ENCODE data around the gene PPOX. TPM values are rescaled to one million over a fixed set of nuclear protein-coding genes. Genes with fewer than 3 reads are reported as not detected.
A peak's percentile ranks its signal among the peaks of the same experiment; 100 is the strongest.

Gene PPOX
- 10 to 100 TPM; 18.2 to 30.1 (median 21.9) TPM for polyA plus RNA-seq

DNA sequence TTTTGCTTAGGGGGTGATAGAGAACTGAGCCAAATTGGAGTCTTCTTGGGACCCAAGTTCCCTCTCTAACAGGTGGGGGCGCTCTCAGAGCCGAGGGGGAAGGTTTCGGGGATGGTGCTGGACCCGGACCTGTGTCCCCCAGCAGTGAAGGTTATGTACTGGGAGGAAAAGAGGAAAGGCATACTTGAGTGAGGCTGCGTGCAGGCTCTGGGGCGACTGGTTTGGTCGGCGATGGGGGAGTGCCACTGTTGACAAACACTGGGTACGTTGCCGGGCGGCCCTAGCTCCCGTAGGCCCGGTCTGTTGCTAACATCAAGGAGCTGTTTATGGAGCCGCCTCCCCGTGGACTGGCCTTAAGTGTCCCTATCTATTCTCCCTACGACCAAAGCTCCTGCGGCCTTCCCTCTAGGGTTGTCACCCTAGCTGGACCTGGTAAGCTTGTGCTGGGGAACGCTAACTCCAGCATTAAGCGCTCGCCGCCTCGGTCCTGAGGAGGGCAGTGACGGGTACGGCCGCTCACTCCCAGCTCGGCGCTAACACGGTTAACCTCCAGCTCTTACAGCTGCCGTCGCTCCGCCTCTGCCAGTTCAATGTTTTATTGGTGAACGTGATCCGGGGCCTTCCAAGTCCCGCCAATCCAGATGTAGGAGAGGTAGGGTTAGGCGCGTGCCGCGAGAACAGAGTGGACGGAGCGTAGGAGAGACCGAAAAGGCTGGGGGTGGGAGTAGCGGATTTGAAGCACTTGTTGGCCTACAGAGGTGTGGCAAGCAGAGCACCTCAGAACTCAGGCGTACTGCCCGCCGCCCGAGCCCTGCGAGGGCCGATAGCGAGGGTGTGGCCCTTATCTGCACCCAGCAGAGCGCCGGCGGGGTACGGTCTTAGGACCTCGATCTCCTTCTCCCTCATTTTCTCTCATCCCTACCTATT lies at the start of gene PPOX:
PPOX (plus strand) TSS at position 685 of the 927 bp plus-strand sequence. CDS start 422 bp downstream, outside the sequence.
- peaks cover 2 to 18% (median 4%) of the 10 kb centered on the region in 3 donors for H3K36me3 Mint-ChIP-seq
- DNase-seq = peak; percentile 94 to 95 (median 94)
- peak within 1 kb of the TSS; percentile 89 to 96 (median 93) for H3K4me3 Mint-ChIP-seq
- H3K27ac Mint-ChIP-seq = peak within 1 kb of the TSS; percentile 95 to 99 (median 98)
- peaks cover 0 to 12% (median 8%) of the 10 kb centered on the region in 3 donors for H3K27me3 Mint-ChIP-seq (ENCODE audit: low read depth in 3 of 3)
- peaks cover 49 to 66% of the 10 kb centered on the region in 2 donors for H3K4me1 Mint-ChIP-seq
- no peaks in the 10 kb centered on the region for H3K9me3 Mint-ChIP-seq

DNA sequence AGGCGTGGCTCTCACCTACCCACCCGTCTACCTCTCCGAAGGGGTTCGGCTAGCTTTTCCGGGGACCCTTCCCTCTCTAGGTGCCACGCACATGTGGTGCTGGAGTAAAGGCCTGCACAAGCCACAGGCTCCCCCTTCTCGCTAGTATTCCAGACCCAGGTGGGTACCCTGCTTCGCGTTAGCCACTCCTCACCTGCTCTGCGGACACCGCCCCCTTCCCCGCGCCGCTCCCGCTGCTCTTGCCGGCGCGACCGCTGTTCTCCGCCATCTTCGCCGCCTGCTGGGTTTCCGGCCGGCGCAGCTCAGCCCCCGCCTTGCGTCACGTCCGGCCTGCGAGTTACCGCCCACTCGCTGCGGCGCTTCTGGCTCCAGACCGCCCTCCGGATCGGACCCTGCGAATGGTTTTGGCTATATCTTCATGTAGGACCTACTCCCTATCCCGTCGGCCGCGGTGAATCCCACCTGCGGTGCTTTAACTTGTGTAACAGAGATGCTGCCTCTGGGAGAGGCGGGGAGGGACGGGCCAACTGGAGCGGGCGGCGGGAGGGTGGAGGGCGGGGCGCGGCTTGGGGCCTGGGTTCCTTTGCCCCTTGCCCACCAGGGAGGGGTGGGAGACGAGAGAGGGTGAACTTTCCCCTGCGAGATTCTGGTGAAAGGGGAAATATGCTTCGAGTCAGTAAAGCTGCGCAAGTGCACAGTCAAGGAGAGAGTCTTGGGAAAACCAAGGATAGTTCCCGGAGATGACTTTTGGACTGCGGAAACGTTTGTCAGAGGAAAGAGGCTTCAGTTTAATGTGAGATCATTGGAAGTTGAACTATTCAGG lies 48.3 kb upstream of the PPOX start, which contains the start of the genes NIT1 and PFDN2:
NIT1 (plus strand) TSS at position 347 of the 823 bp plus-strand sequence; CDS start at position 419, 72 bp downstream.
PFDN2 (minus strand) TSS at position 279 of the 823 bp plus-strand sequence; CDS start at position 268, 11 bp downstream.
- Mint-ChIP-seq H3K36me3 (peaks cover 0 to 17% (median 9%) of the 10 kb centered on the region in 3 donors), H3K27me3 (ENCODE audit: low read depth in 3 of 3) (peaks cover 0 to 6% (median 2%) of the 10 kb centered on the region in 3 donors), H3K4me1 (peaks cover 60 to 65% of the 10 kb centered on the region in 2 donors), H3K9me3 (no peaks in the 10 kb centered on the region), H3K27ac (peak within 1 kb of the TSS; percentile 92 to 99 (median 98)), H3K4me3 (peak within 1 kb of the TSS; percentile 93 to 97 (median 94))
- DNase-seq = peak; percentile 83 to 85 (median 84)

DNA sequence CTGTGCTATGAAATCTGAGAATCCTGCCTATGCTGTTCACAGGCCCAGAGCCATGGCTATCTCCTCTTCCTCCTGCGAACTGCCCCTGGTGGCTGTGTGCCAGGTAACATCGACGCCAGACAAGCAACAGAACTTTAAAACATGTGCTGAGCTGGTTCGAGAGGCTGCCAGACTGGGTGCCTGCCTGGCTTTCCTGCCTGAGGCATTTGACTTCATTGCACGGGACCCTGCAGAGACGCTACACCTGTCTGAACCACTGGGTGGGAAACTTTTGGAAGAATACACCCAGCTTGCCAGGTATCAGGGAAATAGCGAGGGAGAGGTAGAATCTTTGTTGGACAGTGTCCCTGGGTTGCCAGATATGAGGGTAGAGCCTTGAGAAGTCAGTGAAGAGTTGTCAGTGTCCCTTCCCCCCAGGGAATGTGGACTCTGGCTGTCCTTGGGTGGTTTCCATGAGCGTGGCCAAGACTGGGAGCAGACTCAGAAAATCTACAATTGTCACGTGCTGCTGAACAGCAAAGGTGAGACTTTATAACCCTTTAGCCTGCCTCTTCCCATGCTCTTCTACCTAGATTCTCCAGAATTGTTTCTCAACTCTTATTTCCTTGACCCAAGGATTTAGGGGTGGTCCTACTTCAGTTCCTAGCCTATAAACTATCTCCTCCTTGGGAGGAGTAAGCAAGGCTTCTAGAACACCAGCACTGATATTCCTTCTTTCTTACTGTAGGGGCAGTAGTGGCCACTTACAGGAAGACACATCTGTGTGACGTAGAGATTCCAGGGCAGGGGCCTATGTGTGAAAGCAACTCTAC lies 46.9 kb upstream of the PPOX start:
- Mint-ChIP-seq H3K27me3 (ENCODE audit: low read depth in 3 of 3) (peaks cover 0 to 6% (median 2%) of the 10 kb centered on the region in 3 donors), H3K4me1 (peaks cover 51 to 54% of the 10 kb centered on the region in 2 donors), H3K9me3 (no peaks in the 10 kb centered on the region), H3K27ac (peak overlapping the region; percentile 92 to 99 (median 98)), H3K36me3 (peaks cover 0 to 25% (median 17%) of the 10 kb centered on the region in 3 donors), H3K4me3 (peak overlapping the region; percentile 93 to 97 (median 94))
- DNase-seq = peak; percentile 63 to 73 (median 66)

DNA sequence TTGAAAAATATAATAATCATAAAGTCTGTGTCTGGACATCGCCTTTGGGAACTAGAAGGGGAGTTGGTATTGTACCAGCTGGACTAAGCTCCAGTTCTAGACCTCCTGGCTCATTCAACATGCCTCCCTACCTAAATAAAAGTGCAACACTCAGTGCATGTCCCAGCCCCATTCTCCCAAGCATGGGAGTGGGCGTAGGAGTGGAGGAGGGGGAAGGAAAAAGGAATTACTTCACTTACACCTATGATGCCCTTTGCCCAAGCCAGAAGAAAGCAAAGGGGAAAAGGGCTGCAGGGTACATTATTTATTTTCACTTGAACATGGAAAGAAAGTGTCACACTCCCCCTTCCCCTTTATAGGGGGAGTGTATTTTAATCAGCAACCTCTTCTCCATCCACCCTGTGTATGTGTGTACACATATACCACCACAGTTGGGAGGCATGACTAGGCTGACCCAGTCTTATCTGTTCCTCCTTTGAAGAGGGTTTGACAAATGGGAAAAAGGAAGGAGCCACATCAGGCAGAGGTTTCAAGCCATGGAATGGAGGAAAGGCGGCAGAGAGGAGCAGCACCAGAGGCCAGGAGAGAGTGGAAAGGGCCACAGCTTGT lies 45.1 kb upstream of the PPOX start:
- no peak for DNase-seq
- no peak overlapping the region for H3K4me3 Mint-ChIP-seq

DNA sequence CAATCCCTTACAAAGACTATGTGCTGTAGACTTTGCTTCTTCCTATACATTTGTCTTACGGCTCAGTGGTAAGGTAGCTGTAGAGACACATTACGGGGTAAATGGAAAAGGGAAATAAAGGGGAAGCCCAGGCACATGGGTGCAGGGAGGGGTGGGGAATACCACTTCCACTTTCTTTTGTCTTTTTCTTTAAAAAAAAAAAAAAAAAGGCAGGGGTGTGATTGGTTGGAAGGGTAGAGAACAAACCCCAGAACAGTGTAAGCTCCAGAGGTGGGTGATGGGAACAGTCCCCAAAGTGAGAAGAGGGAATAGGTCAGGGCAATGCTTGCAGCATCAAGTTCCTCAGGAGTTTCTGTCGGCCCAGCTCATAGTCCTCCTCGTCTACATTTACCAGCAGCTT lies 44.4 kb upstream of the PPOX start:
- DNase-seq = no peak
- peaks cover 5 to 35% (median 22%) of the 10 kb centered on the region in 3 donors for H3K36me3 Mint-ChIP-seq

More for the DNA sequence above, 45.1 kb upstream of the PPOX start:
- no peaks in the 10 kb centered on the region for H3K9me3 Mint-ChIP-seq
- peaks cover 41 to 48% of the 10 kb centered on the region in 2 donors for H3K4me1 Mint-ChIP-seq
- H3K27ac Mint-ChIP-seq = peak overlapping the region in 4 of 6 donors; percentile 34 to 51 (median 43)
- peaks cover 0 to 4% (median 2%) of the 10 kb centered on the region in 3 donors for H3K27me3 Mint-ChIP-seq (ENCODE audit: low read depth in 3 of 3)
- peaks cover 0 to 32% (median 22%) of the 10 kb centered on the region in 3 donors for H3K36me3 Mint-ChIP-seq

DNA sequence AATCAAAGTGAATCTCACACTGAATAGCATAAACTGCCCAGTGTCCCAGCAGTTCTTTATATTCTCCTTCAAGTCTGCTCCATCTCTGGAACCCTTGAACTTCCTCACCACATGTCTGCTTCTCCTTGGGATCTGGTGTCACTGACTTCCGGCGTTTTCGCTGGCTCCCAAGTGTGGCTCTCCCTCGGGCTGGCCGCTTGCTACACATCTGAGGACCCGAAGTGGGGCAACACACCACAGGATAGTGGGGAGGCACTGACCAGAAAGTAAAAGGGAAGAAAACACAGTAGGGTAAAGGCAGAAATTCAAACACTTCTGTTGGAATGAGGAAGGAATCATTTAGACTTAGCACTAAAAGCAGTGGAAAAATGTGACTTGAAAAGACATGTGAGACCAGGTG lies 43.3 kb upstream of the PPOX start:
- peaks cover 0 to 2% (median 1%) of the 10 kb centered on the region in 3 donors for H3K27me3 Mint-ChIP-seq (ENCODE audit: low read depth in 3 of 3)
- no peak for DNase-seq
- H3K27ac Mint-ChIP-seq = peak overlapping the region in 2 of 6 donors; percentile 49 to 76
- no peaks in the 10 kb centered on the region for H3K9me3 Mint-ChIP-seq
- H3K4me1 Mint-ChIP-seq = peaks cover 30 to 48% of the 10 kb centered on the region in 2 donors
- H3K36me3 Mint-ChIP-seq = peaks cover 5 to 40% (median 29%) of the 10 kb centered on the region in 3 donors
- H3K4me3 Mint-ChIP-seq = no peak overlapping the region

More for the DNA sequence above, 44.4 kb upstream of the PPOX start:
- peaks cover 38 to 48% of the 10 kb centered on the region in 2 donors for H3K4me1 Mint-ChIP-seq
- H3K27ac Mint-ChIP-seq = peak overlapping the region in 2 of 6 donors; percentile 9 to 51
- H3K27me3 Mint-ChIP-seq (ENCODE audit: low read depth in 3 of 3) = peaks cover 0 to 4% (median 2%) of the 10 kb centered on the region in 3 donors
- H3K4me3 Mint-ChIP-seq = no peak overlapping the region
- H3K9me3 Mint-ChIP-seq = no peaks in the 10 kb centered on the region

DNA sequence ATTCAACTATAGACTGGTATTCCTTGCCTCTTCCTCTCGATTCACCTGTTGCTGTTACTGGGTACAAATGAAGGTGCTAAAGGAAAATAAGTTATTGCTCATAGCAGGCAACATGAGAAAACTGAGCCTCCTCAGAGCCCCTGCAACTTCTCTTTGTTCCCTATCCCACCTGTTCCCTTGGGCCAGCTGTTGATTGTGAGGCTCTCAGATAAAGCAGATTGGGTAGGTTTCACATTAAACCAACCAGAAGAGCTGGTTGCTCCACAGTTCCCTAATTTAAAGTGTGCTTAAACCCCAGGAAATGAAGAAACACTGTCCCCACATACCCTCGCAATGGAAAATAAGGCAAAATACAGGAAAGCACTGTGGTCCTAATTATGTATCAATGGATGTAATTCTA lies 38.6 kb upstream of the PPOX start:
- Mint-ChIP-seq H3K27me3 (ENCODE audit: low read depth in 3 of 3) (peaks cover 5 to 10% (median 7%) of the 10 kb centered on the region in 3 donors), H3K4me3 (no peak overlapping the region), H3K9me3 (no peaks in the 10 kb centered on the region), H3K36me3 (peaks cover 5 to 32% (median 23%) of the 10 kb centered on the region in 3 donors), H3K27ac (peak overlapping the region in 1 of 6 donors; percentile 40), H3K4me1 (peaks cover 25 to 48% of the 10 kb centered on the region in 2 donors)
- DNase-seq = no peak

DNA sequence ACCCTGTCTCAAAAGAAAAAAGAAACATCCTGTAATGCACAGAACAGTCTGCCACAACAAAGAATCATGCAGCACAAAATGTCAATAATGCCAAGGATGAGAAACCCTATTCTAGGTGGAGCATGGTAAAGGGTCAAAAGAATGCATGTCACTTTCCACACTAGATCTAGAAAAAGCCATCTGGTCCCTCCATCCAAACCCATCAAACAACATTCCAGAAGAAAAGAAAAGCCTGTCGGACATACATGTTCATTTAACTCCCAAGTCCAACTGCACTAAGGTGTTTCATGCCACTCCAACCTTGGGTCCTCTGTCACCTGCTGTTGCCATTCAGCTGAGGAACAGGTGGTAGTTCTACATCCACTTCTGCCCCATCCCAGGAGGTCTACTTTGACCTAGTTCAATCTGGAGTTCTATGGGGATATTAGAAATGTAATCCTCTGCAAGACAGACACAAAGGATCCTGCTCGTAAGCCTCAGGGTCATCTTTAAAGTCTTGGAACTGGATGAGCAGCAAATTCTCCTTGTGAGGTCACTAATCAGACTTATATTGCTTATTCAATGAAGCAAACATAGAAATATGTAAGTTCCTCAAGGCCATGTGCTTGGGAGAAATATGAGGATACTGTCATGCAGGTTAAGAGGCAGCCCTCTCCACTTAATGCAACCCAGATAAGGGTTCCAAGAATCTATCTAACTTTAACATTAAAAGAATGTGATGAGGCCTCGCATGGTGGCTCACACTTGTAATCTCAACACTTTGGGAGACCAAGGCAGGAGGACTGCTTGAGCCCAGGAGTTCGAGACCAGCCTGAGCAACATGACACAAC lies 37.4 kb upstream of the PPOX start:
- Mint-ChIP-seq H3K4me1 (peaks cover 25 to 48% of the 10 kb centered on the region in 2 donors), H3K4me3 (no peak overlapping the region), H3K36me3 (peaks cover 5 to 26% (median 15%) of the 10 kb centered on the region in 3 donors), H3K27ac (peak overlapping the region in 1 of 6 donors; percentile 61), H3K27me3 (ENCODE audit: low read depth in 3 of 3) (peaks cover 5 to 10% (median 7%) of the 10 kb centered on the region in 3 donors), H3K9me3 (no peaks in the 10 kb centered on the region)
- DNase-seq = no peak

DNA sequence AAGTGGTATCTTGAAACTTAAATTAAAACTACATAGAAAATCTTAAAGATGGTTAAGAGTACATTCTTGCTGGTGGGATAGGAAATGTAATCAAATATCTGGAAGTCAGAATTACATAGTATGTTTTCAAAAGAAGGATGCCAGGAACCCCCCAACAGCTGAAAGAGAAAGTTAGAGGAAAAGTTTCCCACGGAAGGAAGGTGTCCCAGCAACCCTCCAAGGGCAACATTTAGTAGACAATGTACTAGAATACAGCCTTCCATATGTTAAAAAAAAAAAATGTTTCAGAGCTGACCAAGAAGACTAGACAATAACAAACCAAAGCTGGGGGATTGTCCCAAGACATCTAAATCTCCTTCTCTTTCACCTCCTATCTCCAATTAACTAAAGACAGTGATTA lies 36.0 kb upstream of the PPOX start:
- H3K4me1 Mint-ChIP-seq = peaks cover 27 to 52% of the 10 kb centered on the region in 2 donors
- peak overlapping the region in 1 of 5 donors; percentile 1 for H3K4me3 Mint-ChIP-seq
- peak overlapping the region in 3 of 6 donors; percentile 83 to 98 (median 97) for H3K27ac Mint-ChIP-seq

DNA sequence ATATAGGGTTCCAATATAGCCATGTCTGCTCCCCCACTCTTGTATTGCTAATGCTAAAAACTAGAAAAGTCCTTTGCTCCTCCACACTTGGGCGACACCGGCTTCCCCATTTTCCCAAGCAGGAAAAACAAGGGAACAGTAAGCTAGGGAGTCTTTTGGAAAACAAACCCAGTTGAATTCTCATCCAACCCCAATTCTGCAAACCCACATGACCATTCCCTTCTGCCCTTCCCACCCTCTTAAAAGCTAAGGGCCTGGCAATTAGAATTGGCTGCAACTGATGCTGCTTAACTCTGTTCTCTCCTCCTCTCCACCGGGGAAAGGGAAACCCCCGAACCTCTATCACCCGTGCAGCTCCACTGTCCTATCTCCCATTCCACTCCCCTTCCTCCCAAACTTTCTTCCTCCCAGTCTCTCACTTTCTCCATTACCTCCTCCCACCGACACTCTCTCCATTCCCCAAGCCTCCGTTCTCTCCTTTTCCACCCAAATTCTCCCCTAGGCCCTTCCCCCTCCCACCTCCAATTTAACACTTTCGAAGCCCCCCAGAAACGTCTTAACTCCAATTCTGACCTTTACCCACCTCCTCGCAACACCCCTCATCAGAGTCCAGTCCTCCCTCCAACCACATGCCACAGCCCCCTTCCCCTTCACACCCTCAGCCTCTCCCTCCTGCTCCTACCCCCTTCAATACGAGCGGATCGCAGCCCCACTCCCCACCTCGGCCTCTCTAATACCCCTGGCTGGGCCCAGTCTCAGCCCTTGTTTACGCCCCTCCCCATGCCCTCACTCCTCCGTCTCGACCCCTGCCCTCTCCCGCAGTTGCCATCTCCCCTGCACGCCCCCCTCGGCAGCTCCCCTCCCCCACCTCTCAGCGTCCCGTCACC lies 34.5 kb upstream of the PPOX start:
- H3K9me3 Mint-ChIP-seq = no peaks in the 10 kb centered on the region
- H3K27me3 Mint-ChIP-seq (ENCODE audit: low read depth in 3 of 3) = peaks cover 5 to 10% (median 7%) of the 10 kb centered on the region in 3 donors
- DNase-seq = peak in 1 of 3 donors; percentile 12
- peak overlapping the region in 3 of 6 donors; percentile 83 to 98 (median 97) for H3K27ac Mint-ChIP-seq
- peaks cover 23 to 46% of the 10 kb centered on the region in 2 donors for H3K4me1 Mint-ChIP-seq
- H3K4me3 Mint-ChIP-seq = no peak overlapping the region
- peaks cover under 1 to 12% (median 7%) of the 10 kb centered on the region in 3 donors for H3K36me3 Mint-ChIP-seq

More for the DNA sequence above, 36.0 kb upstream of the PPOX start:
- peaks cover 5 to 10% (median 7%) of the 10 kb centered on the region in 3 donors for H3K27me3 Mint-ChIP-seq (ENCODE audit: low read depth in 3 of 3)
- no peak for DNase-seq
- H3K9me3 Mint-ChIP-seq = no peaks in the 10 kb centered on the region
- peaks cover 5 to 19% (median 11%) of the 10 kb centered on the region in 3 donors for H3K36me3 Mint-ChIP-seq
